ENCODE results near the gene ACTR1A.
"Not testable (repeated sequence)": the region's sequence is repeated elsewhere in the genome, so short reads cannot be mapped to it uniquely, and the experiment has no call there.

ACTR1A gene

DNA sequence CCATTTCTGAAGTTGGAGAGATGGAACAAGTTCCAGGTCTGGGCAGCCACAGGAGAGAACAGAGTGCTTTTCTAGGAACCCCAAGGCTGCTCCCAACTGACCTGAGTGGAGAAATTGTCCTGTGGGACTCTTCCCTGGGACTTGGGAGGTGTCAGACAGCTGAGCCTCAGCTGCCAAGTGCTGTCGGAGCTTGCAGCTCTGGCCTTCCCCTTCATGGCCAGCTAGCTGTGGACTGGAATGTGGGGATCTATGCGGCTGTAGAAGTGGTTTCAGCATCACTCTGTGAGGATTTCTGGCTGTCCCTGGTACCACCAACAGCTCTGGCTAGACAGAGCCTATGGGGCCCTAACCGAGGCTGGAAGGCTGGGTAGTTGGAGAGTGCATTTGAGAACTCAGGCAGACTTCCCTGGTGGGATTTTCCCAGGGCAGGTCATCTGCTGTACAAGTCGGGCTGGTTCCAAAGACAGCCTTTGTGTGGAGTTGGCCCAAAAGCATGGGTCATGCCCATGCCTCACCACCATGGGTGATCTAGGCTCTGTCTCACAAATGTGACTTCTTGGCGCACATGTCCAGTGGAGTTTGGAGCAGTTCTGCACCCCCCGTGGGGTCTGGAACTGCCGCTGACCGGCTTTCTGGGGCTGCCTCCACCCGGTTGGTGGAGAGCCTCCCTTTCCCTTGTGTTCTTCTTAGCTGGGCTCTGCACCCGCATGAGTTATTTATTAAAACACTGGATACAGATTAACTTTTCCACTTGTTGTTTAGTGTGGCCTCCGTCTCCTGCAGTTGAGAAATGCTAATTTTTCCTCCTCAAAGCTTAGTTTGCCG lies 12.2 kb upstream of the ACTR1A start:
- no peak for DNase-seq

GRCh38 chr10:102511583-102512274 lies 9.2 kb upstream of the ACTR1A start:
- DNase-seq, result no peak

DNA sequence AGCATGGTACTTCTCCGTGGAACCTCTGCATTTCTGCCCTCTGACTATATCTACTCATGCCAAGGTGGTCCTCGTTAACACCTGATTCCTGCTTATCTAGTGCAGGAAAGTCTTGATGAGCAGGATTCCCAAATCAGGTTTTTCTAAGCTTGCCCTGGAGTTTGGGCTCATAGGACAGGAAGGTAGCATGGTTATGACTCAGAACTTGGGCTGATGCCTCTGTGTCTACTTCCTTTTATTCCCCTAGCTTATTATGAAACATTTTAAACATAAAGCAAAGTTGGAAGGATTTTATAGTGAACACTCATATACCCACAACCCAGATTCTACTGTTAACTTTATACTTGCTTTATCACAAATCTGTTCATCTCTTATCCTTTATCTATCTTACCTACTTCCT lies 6.9 kb upstream of the ACTR1A start:
- DNase-seq, result no peak

DNA sequence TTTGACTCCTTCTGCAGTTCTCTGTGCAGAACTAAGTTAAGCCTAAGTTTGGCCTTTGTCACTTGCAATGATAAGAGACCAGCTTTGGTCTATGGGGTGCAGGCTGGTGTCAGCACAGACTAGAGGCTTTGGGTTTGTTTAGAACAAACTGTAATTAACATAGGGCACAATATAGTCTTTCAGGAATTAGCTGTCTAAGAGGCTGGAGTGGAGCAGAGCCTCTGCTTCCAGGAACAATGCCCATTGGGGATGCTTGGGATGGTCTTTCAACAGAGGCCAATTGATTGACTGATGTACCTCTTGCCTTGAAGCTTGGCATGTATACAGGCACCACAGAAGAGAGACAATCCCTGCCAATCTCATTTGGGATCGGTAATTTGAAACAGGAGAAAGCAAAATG lies 6.0 kb upstream of the ACTR1A start:
- DNase-seq, result no peak

DNA sequence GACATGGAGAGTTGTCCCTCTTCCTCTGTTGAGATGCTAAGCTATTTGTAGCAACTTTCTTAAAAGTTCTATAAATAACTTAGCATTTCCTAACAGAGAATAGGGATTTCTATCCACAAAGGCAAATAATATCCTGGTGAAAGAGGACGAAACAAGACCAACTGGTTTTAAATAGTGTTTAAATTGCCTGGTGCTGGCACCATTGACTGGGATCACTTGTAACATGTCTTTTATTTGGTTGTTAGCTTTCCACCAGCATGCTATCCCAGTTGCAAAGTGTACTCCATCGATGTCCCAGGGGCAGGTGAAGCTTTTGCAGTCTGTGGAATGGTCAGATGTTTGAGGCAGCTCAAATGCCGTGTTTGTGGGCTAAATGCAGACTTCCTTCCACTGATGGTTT lies 5.0 kb upstream of the ACTR1A start:
- no peak for DNase-seq

- DNase-seq, result no peak
These were observed 3.1 kb upstream of the ACTR1A start for GRCh38 chr10:102505462-102506115.

GRCh38 chr10:102504976-102505300 lies 2.4 kb upstream of the ACTR1A start:
- DNase-seq, result no peak

DNA sequence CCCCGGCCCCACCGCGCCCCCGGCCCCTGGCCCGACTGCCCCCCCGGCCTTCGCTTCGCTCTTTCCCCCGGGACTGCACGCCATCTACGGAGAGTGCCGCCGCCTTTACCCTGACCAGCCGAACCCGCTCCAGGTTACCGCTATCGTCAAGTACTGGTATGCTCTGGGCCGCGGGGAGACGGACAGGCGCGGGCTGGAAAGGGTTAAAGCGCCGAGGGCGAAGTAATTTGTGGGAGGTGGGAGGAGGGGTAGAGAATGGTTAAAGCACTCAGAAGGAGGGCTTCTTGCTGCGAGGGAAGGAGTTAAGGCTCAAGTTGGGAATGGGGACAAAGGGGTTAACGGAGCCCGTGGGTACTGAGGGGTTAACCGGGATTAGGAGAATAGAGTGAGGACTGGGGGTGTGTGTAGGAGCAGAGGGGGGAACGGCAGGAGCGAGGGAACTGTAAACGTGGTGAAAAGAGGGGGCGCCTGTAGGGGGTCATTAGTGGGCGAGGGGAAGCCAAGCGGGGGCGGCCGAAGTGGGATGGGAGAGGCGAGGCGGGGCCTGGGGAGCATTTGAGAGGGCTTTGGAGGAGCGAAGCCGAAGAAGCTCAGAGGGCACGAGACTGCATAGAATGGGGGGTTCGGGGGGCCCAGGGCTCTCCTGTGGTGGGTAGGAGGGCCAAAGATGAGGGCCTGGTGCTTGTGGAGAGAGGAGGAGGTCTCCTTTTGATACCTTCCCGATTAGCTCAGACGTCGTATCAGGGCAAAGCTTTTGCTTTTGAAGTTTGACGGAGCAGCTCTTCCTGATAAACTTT lies 1.9 kb upstream of the ACTR1A start:
- no peak for DNase-seq

DNA sequence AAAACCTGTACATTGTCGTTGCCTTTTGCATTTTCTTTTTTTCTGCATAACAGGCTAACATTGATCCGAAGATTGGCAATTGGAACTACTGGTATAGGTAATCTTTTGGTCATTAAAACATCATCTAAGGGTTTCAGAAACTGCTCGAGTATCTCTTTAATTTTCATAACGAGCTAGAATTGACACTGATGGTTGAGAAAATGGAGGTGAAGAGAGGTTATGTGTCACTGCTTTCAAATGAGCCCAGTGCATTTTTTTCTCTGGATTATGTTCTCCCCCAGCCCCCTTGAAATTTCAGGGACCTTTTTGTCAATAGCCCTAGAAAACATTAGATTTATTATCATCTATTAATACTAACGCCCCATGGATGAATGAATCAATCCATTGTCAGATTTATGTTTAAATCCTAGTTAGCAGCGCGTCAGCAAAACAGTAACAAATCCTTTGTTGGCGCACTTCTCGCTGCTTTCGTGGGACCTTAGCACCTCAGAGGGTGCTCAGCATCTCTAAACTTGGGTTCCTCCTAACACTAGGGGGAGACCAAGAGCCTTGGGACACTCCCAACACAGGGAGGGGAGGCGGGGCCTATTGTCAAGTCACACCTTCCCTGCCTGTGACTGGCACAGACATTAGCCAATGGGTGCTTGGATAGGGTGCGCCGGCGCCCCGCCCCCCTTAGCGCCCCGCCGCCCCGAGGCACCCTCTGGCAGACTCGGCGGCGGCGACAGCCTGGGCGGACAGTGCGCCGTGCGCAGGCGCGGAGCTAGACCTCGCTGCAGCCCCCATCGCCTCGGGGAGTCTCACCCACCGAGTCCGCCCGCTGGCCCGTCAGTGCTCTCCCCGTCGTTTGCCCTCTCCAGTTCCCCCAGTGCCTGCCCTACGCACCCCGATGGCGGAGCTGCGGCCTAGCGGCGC lies 1.0 kb upstream of the ACTR1A start, which contains the start of gene SUFU:
Gene SUFU, plus strand, starts transcription at position 709 of the 915 bp plus-strand sequence. Its CDS starts 181 bp downstream, at position 890.
- peak; percentile 91 for DNase-seq

DNA sequence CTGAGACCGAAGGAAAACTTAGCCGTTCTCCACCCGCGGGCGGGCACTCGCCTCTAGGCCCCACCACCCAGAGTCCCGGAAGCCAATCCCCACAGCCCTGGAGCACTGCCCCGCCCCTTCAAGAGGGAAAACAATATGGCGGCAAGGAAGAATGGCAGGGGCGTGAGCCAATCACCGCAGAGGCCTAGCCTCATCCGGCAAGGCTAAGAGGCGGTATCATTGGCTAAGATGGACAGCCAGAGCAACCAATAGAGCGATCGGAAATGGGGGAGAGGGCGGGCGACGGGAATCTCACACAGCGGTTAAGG lies 529 bp downstream of the ACTR1A start:
- peak; percentile 97 for DNase-seq

GRCh38 chr10:102501201-102502028 lies 1.1 kb downstream of the ACTR1A start:
- DNase-seq, result no peak

- not testable (repeated sequence) for DNase-seq
These were observed 1.8 kb downstream of the ACTR1A start for GRCh38 chr10:102500686-102501085.

GRCh38 chr10:102499356-102499755 lies 3.2 kb downstream of the ACTR1A start:
- no peak for DNase-seq

DNA sequence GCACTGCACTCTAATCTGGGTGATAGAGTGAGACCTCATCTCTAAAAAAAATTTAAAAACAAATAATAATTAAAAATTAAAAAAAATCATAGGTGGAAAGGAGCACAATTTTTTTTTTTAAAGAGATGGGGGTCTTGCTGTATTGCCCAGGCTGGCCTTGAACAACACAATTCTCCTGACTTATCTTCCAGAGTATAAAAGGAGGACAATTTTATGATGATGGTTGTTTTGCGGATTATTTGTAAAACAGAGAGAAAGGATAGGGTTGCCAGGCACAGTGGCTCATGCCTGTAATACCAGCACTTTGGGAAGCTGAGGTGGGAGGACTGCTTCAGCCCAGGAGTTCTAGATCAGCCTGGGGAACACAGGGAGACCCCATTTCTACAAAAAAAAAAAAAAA lies 5.0 kb downstream of the ACTR1A start:
- no peak for DNase-seq

- DNase-seq, result no peak
These were observed 8.7 kb downstream of the ACTR1A start for GRCh38 chr10:102493771-102494170.

DNA sequence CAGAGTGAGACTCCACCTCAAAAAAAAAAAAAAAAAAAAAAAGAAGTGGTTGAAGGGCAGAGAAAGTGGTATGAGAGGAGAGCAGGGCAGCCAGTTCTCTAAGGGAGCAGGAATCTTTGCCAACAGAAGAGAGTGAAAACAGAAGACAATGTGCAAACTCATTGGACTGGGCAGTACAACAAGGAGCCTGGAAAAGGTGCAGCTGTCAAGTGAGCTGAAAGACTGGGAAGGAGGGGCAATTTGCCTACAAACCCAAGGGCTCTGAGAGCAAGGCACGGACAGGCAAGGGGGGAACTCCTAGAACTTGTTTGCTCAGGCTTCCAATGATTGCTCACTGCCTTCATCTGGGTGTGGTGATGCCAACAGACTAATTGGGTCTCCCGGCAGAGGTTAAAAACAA lies 9.5 kb downstream of the ACTR1A start:
- DNase-seq, result no peak

DNA sequence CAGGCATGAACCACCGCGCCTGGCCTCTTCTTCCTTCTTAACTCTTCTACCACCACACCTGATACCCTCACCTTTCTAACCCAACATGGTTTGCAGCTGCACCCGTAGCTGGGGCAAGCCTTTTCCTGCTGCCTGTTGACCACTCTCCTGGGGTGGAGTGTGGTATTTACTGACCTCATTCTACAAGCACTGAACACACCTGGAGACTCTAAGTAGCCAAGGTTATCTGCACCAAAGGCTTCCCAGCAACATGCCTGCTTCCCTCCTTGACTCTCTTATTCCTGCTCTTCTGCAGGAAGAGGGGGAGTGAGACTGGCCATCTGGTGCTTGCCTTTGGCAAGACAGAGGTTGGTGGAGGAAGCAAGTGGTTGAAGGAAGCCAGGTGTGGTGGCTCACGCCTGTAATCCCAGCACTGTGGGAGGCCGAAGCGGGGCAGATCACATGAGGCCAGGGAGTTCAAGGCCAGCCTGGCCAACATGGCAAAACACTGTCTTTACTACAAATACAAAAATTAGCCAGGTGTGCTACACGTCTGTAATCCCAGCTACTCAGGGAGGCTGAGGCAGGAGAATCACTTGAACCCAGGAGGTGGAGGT lies 10.1 kb downstream of the ACTR1A start:
- no peak for DNase-seq

DNA sequence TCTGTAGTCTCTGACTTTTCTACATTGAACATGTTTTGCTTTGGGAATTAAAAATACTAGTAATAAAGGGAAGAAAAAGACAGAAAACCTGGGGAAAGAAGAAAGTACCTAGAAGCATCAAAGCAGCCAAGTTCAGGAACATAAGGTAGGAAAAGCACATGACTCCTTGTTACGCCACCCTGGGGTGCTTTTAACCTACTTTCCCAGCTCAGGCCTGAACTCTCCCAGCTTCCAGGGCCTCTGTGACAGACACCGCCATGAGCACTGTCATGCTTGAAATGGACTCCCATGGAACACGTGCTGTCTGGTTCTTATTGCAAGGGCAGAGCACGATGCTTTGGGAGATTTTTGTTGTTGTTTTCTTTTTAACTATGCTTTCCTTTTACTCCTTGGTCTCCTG lies 11.4 kb downstream of the ACTR1A start:
- DNase-seq, result no peak

DNA sequence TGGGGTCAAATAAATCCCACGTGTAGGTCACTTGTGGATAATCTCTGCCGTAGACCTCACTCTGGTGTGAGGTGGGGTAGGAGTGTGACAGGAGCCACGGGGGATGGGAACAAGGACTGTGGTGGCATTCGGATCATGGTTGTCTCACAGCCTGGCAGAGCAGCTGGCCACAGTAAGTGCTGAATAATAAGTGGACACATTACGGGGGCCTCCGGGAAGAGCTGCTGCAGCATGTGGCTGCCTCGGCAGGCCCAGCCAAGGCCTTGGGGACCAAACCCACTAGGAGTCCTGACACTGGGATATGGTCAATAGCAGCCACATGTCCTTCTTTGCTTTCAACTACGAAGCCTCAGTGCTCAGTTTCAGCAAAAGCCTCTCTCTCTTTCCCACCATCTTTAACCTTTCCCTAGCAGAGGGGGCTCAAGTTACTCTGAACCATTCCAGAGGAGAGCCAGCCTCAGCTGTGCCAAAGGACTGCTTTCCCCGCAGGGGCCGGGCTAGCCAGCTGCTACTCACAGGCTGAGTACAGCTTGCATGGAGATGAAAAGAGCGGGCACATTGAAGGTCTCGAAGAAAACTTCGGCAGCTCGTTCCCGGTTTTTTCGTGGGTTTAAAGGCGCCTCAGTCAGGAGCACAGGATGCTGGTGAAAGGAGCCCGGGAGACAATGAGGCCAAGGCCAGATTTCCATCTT lies 17.3 kb downstream of the ACTR1A start:
- DNase-seq, result no peak

DNA sequence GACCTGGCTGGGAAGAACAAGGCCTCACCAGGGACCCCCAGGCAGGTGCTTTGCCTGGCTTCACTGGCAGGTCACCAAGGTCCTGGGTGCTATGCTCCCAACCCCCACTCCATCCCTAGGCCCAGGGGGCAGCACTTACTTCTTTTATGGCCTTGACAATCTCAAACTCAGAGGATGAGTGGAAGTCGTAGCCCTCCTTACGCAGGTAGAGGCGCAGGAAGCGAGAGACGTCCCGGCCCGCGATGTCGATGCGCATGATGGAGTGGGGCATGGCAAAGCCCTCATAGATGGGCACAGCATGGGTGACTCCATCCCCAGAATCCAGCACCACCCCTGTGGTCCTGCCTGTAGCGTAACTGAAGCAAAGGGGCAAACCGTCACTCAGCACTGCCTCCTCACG lies 18.5 kb downstream of the ACTR1A start:
- DNase-seq, result no peak
